ENCODE measurements around the gene TSPAN12.

The TSPAN12 gene

GRCh38 chr7:120828528-120828927, 29.4 kb downstream of the TSPAN12 start:
- TF ChIP-seq SIN3A (IDR thresholded peaks at IDR 0.05; ENCODE audit: borderline replicate concordance, insufficient read depth, low read length) (no peak), REST (IDR thresholded peaks at IDR 0.05; ENCODE audit: insufficient read depth in 1 of 2, low read depth in 2 of 2, low read length in 2 of 2) (no peak), TAF1 (IDR thresholded peaks at IDR 0.05; ENCODE audit: borderline replicate concordance, insufficient read depth, low read length) (no peak), FOXP2 (optimal IDR thresholded peaks at IDR 0.05; ENCODE audit: borderline replicate concordance, extremely low read depth, extremely low read length, insufficient read depth) (no peak), POLR2AphosphoS5 (IDR thresholded peaks at IDR 0.05; ENCODE audit: low read depth, low read length) (no peak)

- no peak for TF ChIP-seq FOXP2 (optimal IDR thresholded peaks at IDR 0.05; ENCODE audit: borderline replicate concordance, extremely low read depth, extremely low read length, insufficient read depth)
- no peak for TF ChIP-seq SIN3A (IDR thresholded peaks at IDR 0.05; ENCODE audit: borderline replicate concordance, insufficient read depth, low read length)
- no peak for TF ChIP-seq POLR2AphosphoS5 (IDR thresholded peaks at IDR 0.05; ENCODE audit: low read depth, low read length)
Measured at GRCh38 chr7:120827371-120828118, 30.4 kb downstream of the TSPAN12 start.

GRCh38 chr7:120825576-120825975, 32.4 kb downstream of the TSPAN12 start:
- TF ChIP-seq POLR2AphosphoS5 (IDR thresholded peaks at IDR 0.05; ENCODE audit: low read depth, low read length), result no peak
- no peak for TF ChIP-seq SIN3A (IDR thresholded peaks at IDR 0.05; ENCODE audit: borderline replicate concordance, insufficient read depth, low read length)
- TF ChIP-seq REST (IDR thresholded peaks at IDR 0.05; ENCODE audit: insufficient read depth in 1 of 2, low read depth in 2 of 2, low read length in 2 of 2), result no peak
- TF ChIP-seq FOXP2 (optimal IDR thresholded peaks at IDR 0.05; ENCODE audit: borderline replicate concordance, extremely low read depth, extremely low read length, insufficient read depth), result no peak
- TF ChIP-seq TAF1 (IDR thresholded peaks at IDR 0.05; ENCODE audit: borderline replicate concordance, insufficient read depth, low read length), result no peak

GRCh38 chr7:120825152-120825551, 32.8 kb downstream of the TSPAN12 start:
- no peak for TF ChIP-seq FOXP2 (optimal IDR thresholded peaks at IDR 0.05; ENCODE audit: borderline replicate concordance, extremely low read depth, extremely low read length, insufficient read depth)
- no peak for TF ChIP-seq TAF1 (IDR thresholded peaks at IDR 0.05; ENCODE audit: borderline replicate concordance, insufficient read depth, low read length)
- TF ChIP-seq REST (IDR thresholded peaks at IDR 0.05; ENCODE audit: insufficient read depth in 1 of 2, low read depth in 2 of 2, low read length in 2 of 2), result no peak
- no peak for TF ChIP-seq POLR2AphosphoS5 (IDR thresholded peaks at IDR 0.05; ENCODE audit: low read depth, low read length)
- TF ChIP-seq SIN3A (IDR thresholded peaks at IDR 0.05; ENCODE audit: borderline replicate concordance, insufficient read depth, low read length), result no peak

- TF ChIP-seq FOXP2 (optimal IDR thresholded peaks at IDR 0.05; ENCODE audit: borderline replicate concordance, extremely low read depth, extremely low read length, insufficient read depth) (no peak), TAF1 (IDR thresholded peaks at IDR 0.05; ENCODE audit: borderline replicate concordance, insufficient read depth, low read length) (no peak), POLR2AphosphoS5 (IDR thresholded peaks at IDR 0.05; ENCODE audit: low read depth, low read length) (no peak), REST (IDR thresholded peaks at IDR 0.05; ENCODE audit: insufficient read depth in 1 of 2, low read depth in 2 of 2, low read length in 2 of 2) (no peak), SIN3A (IDR thresholded peaks at IDR 0.05; ENCODE audit: borderline replicate concordance, insufficient read depth, low read length) (no peak)
Measured at GRCh38 chr7:120819861-120820260, 38.1 kb downstream of the TSPAN12 start.

All from PFSK-1 (cell line).